ENCODE measurements around the gene MYL6B.

The MYL6B gene

GRCh38 chr12:56117778-56118687 is 34.4 kb upstream of the MYL6B start, which contains the start of gene ZC3H10:
Gene ZC3H10, plus strand, starts transcription at chr12:56118266. Its CDS starts 2,297 bp downstream, at chr12:56120563.
- peak; percentile 88 for TF ChIP-seq JUND (IDR thresholded peaks at IDR 0.05; ENCODE audit: low read depth)
- in situ Hi-C loops (cut with HindIII; ENCODE audit: low pct_unique_long_range_greater_than_20kb, low sequenced_read_pairs), result no loop called here
- peak; percentile 87 to 100 for DNase-seq (ENCODE audit: low read depth in 1 of 2, low spot score in 1 of 2)

GRCh38 chr12:56118688-56119357 is 33.6 kb upstream of the MYL6B start:
- in situ Hi-C loops (cut with HindIII; ENCODE audit: low pct_unique_long_range_greater_than_20kb, low sequenced_read_pairs), result no loop called here
- TF ChIP-seq JUND (IDR thresholded peaks at IDR 0.05; ENCODE audit: low read depth), result no peak
- no peak for DNase-seq (ENCODE audit: low read depth in 1 of 2, low spot score in 1 of 2)

DNA sequence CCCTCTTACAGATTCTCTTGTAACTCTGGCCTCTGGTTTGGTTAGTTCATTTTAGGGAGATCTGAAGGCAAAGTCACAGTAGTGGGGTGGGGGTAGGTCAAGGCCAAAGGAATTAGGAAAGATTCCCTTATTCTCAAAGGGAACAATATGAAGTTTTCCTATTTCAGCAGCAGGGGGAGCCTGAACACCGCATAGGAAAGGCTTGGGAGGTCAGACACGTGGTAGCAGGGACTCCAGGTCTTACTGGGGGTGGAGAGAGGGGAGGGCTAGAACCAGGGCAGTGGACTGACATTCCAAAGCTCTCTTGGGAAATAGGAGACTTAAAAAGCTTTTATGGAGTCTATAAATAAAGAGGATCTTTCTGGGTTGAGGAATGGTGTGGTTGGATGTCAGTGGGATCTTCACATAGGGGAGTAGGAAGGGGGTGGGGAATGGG is 33.0 kb upstream of the MYL6B start:
- peak; percentile 91 to 95 for DNase-seq (ENCODE audit: low read depth in 1 of 2, low spot score in 1 of 2)
- TF ChIP-seq JUND (IDR thresholded peaks at IDR 0.05; ENCODE audit: low read depth), result no peak
- in situ Hi-C loops (cut with HindIII; ENCODE audit: low pct_unique_long_range_greater_than_20kb, low sequenced_read_pairs), result no loop called here

DNA sequence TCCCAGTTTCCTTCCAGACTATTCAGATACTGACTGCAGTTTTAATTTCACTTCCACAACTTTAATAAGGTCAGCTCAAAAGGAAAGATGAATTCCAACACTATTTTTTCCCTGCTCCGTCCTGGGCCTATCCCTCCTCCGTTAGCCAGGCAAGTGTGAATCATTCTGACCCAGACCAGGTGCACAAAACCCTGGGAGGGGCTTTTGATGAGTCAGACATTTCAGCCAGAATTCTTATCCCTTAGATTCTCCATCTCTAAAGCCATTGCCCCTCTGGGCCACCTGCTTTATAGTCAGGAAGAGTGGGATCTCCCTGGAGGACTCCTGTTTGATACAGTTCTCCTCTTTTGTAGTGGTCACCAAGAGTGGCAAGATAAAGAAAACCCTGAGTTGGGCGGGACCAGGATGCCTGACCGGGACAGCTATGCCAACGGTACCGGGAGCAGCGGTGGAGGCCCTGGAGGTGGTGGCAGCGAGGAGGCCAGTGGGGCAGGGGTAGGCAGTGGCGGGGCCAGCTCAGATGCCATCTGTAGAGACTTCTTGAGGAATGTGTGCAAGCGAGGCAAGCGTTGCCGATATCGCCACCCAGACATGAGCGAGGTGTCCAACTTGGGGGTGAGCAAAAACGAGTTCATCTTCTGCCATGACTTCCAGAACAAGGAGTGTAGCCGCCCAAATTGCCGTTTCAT is 32.1 kb upstream of the MYL6B start:
- DNase-seq (ENCODE audit: low read depth in 1 of 2, low spot score in 1 of 2), result no peak
- in situ Hi-C loops (cut with HindIII; ENCODE audit: low pct_unique_long_range_greater_than_20kb, low sequenced_read_pairs), result no loop called here
- TF ChIP-seq JUND (IDR thresholded peaks at IDR 0.05; ENCODE audit: low read depth), result no peak

- TF ChIP-seq JUND (IDR thresholded peaks at IDR 0.05; ENCODE audit: low read depth), result no peak
- in situ Hi-C loops (cut with HindIII; ENCODE audit: low pct_unique_long_range_greater_than_20kb, low sequenced_read_pairs), result no loop called here
Measured at GRCh38 chr12:56121204-56121870, 31.1 kb upstream of the MYL6B start.

GRCh38 chr12:56122637-56123036 is 29.8 kb upstream of the MYL6B start:
- DNase-seq (ENCODE audit: low read depth in 1 of 2, low spot score in 1 of 2), result peak in 1 of 2 experiments; percentile 24
- TF ChIP-seq JUND (IDR thresholded peaks at IDR 0.05; ENCODE audit: low read depth), result no peak
- in situ Hi-C loops (cut with HindIII; ENCODE audit: low pct_unique_long_range_greater_than_20kb, low sequenced_read_pairs), result no loop called here

More at GRCh38 chr12:56121204-56121870, 31.1 kb upstream of the MYL6B start:
- no peak for DNase-seq (ENCODE audit: low read depth in 1 of 2, low spot score in 1 of 2)

- in situ Hi-C loops (cut with HindIII; ENCODE audit: low pct_unique_long_range_greater_than_20kb, low sequenced_read_pairs), result no loop called here
- DNase-seq (ENCODE audit: low read depth in 1 of 2, low spot score in 1 of 2), result no peak
- no peak for TF ChIP-seq JUND (IDR thresholded peaks at IDR 0.05; ENCODE audit: low read depth)
Measured at GRCh38 chr12:56124133-56124532, 28.3 kb upstream of the MYL6B start.

DNA sequence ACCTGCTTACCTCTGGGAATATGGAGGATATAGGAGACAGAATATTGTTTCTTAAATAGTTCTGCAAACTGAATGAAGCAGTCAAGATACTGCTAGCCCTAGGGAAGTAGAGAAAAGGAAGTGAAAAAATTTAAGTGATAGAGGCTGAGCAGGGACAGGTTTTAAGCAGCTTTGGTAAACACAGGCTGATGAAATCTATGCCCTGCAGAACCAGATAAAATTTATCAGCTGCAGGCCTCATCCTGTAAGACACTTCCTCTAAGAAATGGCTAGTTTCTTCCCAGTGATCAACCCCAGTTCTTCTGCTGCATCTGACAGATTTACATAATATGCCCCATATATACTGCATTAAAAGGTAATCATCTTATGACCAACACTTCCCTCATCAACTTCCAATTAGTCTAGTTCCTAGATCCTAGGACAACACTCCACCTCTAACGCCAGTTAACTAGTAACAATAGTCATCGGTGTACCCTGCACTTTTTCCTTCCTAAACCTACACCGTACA is 25.6 kb upstream of the MYL6B start:
- no peak for TF ChIP-seq JUND (IDR thresholded peaks at IDR 0.05; ENCODE audit: low read depth)
- in situ Hi-C loops (cut with HindIII; ENCODE audit: low pct_unique_long_range_greater_than_20kb, low sequenced_read_pairs), result no loop called here
- no peak for DNase-seq (ENCODE audit: low read depth in 1 of 2, low spot score in 1 of 2)

- in situ Hi-C loops (cut with HindIII; ENCODE audit: low pct_unique_long_range_greater_than_20kb, low sequenced_read_pairs), result no loop called here
- no peak for DNase-seq (ENCODE audit: low read depth in 1 of 2, low spot score in 1 of 2)
- TF ChIP-seq JUND (IDR thresholded peaks at IDR 0.05; ENCODE audit: low read depth), result no peak
Measured at GRCh38 chr12:56127485-56127887, 24.9 kb upstream of the MYL6B start.

- DNase-seq (ENCODE audit: low read depth in 1 of 2, low spot score in 1 of 2), result peak; percentile 96 to 100
- in situ Hi-C loops (cut with HindIII; ENCODE audit: low pct_unique_long_range_greater_than_20kb, low sequenced_read_pairs), result no loop called here
- TF ChIP-seq JUND (IDR thresholded peaks at IDR 0.05; ENCODE audit: low read depth), result no peak
Measured at GRCh38 chr12:56127888-56128669, 24.3 kb upstream of the MYL6B start, which contains the start of gene ESYT1. Gene ESYT1, plus strand, starts transcription at chr12:56128267. Its CDS starts 53 bp downstream, at chr12:56128320.

GRCh38 chr12:56128670-56129205 is 23.6 kb upstream of the MYL6B start:
- no peak for TF ChIP-seq JUND (IDR thresholded peaks at IDR 0.05; ENCODE audit: low read depth)
- peak in 1 of 2 experiments; percentile 18 for DNase-seq (ENCODE audit: low read depth in 1 of 2, low spot score in 1 of 2)
- in situ Hi-C loops (cut with HindIII; ENCODE audit: low pct_unique_long_range_greater_than_20kb, low sequenced_read_pairs), result no loop called here
